Ovary (tissue), 3 donors: ENCODE data around the gene UBE2G1.

Experiments used
- EP300 ChIP-seq: sonication (generic); formaldehyde crosslinking; IDR thresholded peaks from one replicate; pipeline ENCODE4 v1.6.1; 2017; ENCODE audit warnings: antibody characterized with exemption
- TF ChIP-seq, protein P1 (sequence below), 3 donors: fragments of 450-650 bp in 2 of 3; fragments of 200-600 bp in 1 of 3; IDR thresholded peaks; one replicate each; pipeline versions ENCODE4 v1.5.1 to v1.8.0; 2016 to 2022; ENCODE audit warnings: antibody characterized with exemption in 3 of 3, mild to moderate bottlenecking in 1 of 3
- donor health status: DM: no; HTN: no; CAD: no.

DNA sequence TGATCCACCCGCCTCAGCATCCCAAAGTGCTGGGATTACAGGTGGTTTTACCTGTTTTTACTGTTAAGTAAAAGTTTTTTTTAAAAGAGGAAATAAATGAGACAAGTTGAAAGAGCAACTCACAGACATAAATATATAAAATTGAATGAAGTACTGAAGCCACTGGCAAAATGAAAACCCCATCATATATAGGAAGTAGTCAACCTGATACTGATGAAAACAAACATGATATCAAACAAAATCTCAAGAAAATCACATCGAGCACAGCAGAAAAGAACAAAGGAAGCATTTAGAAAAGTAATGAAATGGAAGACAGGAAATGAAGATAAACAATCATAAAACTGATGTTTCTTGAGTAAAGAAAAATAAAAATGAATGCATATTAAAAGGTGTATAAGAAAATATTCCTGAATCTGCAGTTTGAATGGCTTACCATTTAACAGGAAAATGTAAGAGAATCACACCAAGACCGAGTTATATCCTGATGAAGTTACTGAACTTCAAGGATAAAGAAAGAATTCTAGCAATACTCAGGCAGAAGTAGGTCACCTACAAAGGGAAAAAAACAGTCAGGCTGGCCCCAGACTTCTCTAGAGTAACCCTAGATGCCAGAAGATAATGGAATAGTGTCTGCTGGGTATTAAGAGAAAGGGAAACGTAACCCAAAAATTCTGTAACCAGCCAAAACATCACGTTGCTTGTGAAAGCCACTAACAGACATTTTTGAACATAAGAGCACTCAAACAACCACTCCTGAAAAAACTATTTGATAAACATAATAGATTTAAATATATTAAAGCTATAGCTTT lies 31.5 kb downstream of the UBE2G1 start:
- TF ChIP-seq, protein P1, sequence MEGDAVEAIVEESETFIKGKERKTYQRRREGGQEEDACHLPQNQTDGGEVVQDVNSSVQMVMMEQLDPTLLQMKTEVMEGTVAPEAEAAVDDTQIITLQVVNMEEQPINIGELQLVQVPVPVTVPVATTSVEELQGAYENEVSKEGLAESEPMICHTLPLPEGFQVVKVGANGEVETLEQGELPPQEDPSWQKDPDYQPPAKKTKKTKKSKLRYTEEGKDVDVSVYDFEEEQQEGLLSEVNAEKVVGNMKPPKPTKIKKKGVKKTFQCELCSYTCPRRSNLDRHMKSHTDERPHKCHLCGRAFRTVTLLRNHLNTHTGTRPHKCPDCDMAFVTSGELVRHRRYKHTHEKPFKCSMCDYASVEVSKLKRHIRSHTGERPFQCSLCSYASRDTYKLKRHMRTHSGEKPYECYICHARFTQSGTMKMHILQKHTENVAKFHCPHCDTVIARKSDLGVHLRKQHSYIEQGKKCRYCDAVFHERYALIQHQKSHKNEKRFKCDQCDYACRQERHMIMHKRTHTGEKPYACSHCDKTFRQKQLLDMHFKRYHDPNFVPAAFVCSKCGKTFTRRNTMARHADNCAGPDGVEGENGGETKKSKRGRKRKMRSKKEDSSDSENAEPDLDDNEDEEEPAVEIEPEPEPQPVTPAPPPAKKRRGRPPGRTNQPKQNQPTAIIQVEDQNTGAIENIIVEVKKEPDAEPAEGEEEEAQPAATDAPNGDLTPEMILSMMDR (IDR thresholded peaks at IDR 0.05): no peak
- TF ChIP-seq EP300: no peak
